ENCODE data around the gene TFDP2. TPM values are rescaled to one million over a fixed set of nuclear protein-coding genes. Genes with fewer than 3 reads are reported as not detected.

The TFDP2 gene
- total RNA-seq, 1 donor from 2014 or later: 64.5 TPM

DNA sequence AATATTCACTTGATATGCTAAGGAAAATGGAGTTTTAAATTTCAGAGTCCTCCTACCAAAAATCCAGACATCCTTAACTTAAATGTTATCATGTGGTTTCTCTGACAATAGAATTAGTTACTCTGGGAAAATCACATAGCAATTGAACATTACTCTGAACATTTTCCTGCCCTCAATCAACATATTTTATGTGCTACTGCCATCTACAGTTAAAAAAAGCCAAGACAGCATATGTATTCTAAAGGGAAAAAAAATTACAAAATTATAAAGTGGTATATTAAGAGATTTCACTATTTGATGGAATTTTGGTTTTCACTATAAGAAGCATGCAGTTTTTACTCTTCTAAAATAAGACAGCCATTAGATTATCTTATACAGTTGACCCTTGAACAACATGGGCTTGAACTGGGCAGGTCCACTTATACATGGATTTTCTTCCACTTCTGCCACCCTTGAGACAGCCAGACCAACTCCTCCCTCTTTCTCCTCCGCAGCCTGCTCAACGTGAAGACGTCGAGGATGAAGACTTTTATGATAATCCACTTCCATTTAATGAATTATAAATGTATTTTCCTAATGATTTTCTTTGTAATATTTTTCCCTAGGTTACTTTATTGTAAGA is 150.6 kb downstream of the TFDP2 start:
- peak; percentile 57 for TF ChIP-seq CTCF (conservative IDR thresholded peaks at IDR 0.05)
- Mint-ChIP-seq H3K4me1 (peaks cover 8% of the 10 kb centered on the region), H3K36me3 (ENCODE audit: low read depth) (peaks cover 5% of the 10 kb centered on the region), H3K27me3 (ENCODE audit: low read depth) (no peaks in the 10 kb centered on the region), H3K9me3 (no peaks in the 10 kb centered on the region), H3K27ac (ENCODE audit: unreplicated experiment) (no peak overlapping the region), H3K4me3 (no peak overlapping the region)
- no peak for DNase-seq (ENCODE audit: low read depth, low spot score)

DNA sequence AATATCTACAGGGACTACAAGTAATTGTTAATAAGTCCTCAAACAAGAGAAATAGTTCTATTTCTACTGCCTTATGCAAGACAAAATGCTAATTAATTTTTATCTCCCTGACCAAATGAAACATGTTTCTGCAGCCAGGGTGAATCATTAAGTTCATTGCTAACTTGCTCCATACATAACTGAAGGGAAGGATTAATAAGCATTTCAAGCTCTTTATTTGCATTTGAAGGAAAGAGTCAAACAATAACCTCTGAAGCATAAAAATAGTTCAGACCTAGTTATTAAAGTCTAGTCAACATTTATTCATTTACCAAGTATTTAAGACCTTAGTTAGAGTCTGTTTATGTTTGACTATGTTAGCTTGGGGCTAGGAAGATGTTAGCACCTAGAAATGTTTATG is 152.9 kb downstream of the TFDP2 start:
- H3K27ac Mint-ChIP-seq (ENCODE audit: unreplicated experiment): no peak overlapping the region
- H3K36me3 Mint-ChIP-seq (ENCODE audit: low read depth): peaks cover 5% of the 10 kb centered on the region
- H3K4me1 Mint-ChIP-seq: peaks cover 8% of the 10 kb centered on the region
- TF ChIP-seq CTCF (conservative IDR thresholded peaks at IDR 0.05): no peak
- no peaks in the 10 kb centered on the region for H3K9me3 Mint-ChIP-seq
- DNase-seq (ENCODE audit: low read depth, low spot score): no peak
- H3K4me3 Mint-ChIP-seq: no peak overlapping the region
- H3K27me3 Mint-ChIP-seq (ENCODE audit: low read depth): no peaks in the 10 kb centered on the region

GRCh38 chr3:141994856-141995255 is 154.5 kb downstream of the TFDP2 start:
- H3K27me3 Mint-ChIP-seq (ENCODE audit: low read depth): no peaks in the 10 kb centered on the region
- H3K36me3 Mint-ChIP-seq (ENCODE audit: low read depth): no peaks in the 10 kb centered on the region
- no peak overlapping the region for H3K27ac Mint-ChIP-seq (ENCODE audit: unreplicated experiment)
- no peak overlapping the region for H3K4me3 Mint-ChIP-seq
- TF ChIP-seq CTCF (conservative IDR thresholded peaks at IDR 0.05): no peak
- no peaks in the 10 kb centered on the region for H3K9me3 Mint-ChIP-seq
- peaks cover 8% of the 10 kb centered on the region for H3K4me1 Mint-ChIP-seq
- DNase-seq (ENCODE audit: low read depth, low spot score): no peak

- peaks cover 3% of the 10 kb centered on the region for H3K36me3 Mint-ChIP-seq (ENCODE audit: low read depth)
- H3K9me3 Mint-ChIP-seq: no peaks in the 10 kb centered on the region
- H3K4me1 Mint-ChIP-seq: peaks cover 5% of the 10 kb centered on the region
- no peak for DNase-seq (ENCODE audit: low read depth, low spot score)
- no peak for TF ChIP-seq CTCF (conservative IDR thresholded peaks at IDR 0.05)
- H3K4me3 Mint-ChIP-seq: no peak overlapping the region
- H3K27me3 Mint-ChIP-seq (ENCODE audit: low read depth): no peaks in the 10 kb centered on the region
- no peak overlapping the region for H3K27ac Mint-ChIP-seq (ENCODE audit: unreplicated experiment)
These were observed 156.8 kb downstream of the TFDP2 start for GRCh38 chr3:141992512-141992911.

DNA sequence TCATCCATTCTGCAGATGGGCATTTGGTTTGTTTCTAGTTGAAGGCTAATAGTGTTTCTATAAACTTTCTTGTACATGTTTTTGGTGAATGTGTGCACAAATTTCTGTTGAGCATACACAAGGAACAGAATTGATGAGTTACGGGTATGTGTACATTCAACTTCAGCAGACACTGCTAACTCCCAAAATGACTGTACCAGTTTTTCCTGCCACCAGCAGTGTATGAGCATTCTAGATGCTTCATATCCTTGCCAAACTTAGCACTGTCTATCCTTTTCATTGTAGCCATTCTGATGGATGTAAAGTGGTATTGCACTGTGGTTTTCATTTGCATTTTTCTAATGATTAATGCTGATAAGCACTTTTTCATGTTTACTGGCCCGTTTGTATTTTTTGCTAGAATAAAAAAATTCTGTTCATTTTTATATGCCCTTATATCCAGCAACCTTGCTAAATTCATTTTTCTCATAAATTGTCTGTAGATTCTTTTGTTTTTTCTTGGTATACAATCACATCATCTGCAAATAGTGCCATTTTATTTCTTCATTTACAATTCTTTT is 162.7 kb downstream of the TFDP2 start:
- no peaks in the 10 kb centered on the region for H3K4me1 Mint-ChIP-seq
- H3K36me3 Mint-ChIP-seq (ENCODE audit: low read depth): peaks cover 19% of the 10 kb centered on the region
- no peak overlapping the region for H3K4me3 Mint-ChIP-seq
- no peaks in the 10 kb centered on the region for H3K9me3 Mint-ChIP-seq
- no peaks in the 10 kb centered on the region for H3K27me3 Mint-ChIP-seq (ENCODE audit: low read depth)
- no peak for TF ChIP-seq CTCF (conservative IDR thresholded peaks at IDR 0.05)
- DNase-seq (ENCODE audit: low read depth, low spot score): no peak
- no peak overlapping the region for H3K27ac Mint-ChIP-seq (ENCODE audit: unreplicated experiment)
